ENCODE results near the gene SWAP70.

- TF ChIP-seq FOXK2 (IDR thresholded peaks at IDR 0.05): no peak
- no peak for TF ChIP-seq BHLHE40 (IDR thresholded peaks at IDR 0.05; ENCODE audit: borderline replicate concordance in 1 of 2, low read depth in 2 of 2, low read length in 1 of 2)
- TF ChIP-seq EGR1 (IDR thresholded peaks at IDR 0.05; ENCODE audit: borderline replicate concordance in 1 of 2, low read depth in 2 of 2, low read length in 2 of 2): no peak
- no peak for TF ChIP-seq CTCF (IDR thresholded peaks at IDR 0.05 in 2 of 3, conservative IDR thresholded peaks at IDR 0.05 in 1 of 3; ENCODE audit: control insufficient read depth in 2 of 3, extremely low read depth in 1 of 3, insufficient read depth in 1 of 3, low read depth in 3 of 3, low read length in 3 of 3)
- no peak for TF ChIP-seq POU2F2 (IDR thresholded peaks at IDR 0.05; ENCODE audit: borderline replicate concordance, low read depth, low read length)
- no peak for TF ChIP-seq GABPA (IDR thresholded peaks at IDR 0.05; ENCODE audit: low read depth)
- no peak for TF ChIP-seq TCF7 (IDR thresholded peaks at IDR 0.05; ENCODE audit: borderline replicate concordance)
- no peak for TF ChIP-seq PKNOX1 (IDR thresholded peaks at IDR 0.05)
- TF ChIP-seq RAD21 (IDR thresholded peaks at IDR 0.05; ENCODE audit: insufficient read depth, low read depth, low read length): no peak
Observed at GRCh38 chr11:9771071-9771511, 107.2 kb downstream of the SWAP70 start.

Data from GM12878 (cell line).